Stimulated activated CD4-positive, alpha-beta T cell treated with anti-CD3 and anti-CD28 coated beads, Interleukin-15, amount 100 ng/mL, for 48 hours (primary cell): ENCODE results near the gene CACNA1C.
A peak's percentile ranks its signal among the peaks of the same experiment; 100 is the strongest.

Source experiments
- DNase-seq, 2 donors: peaks; one replicate each; pipeline ENCODE4 v3.0.0-alpha.2; 2020; ENCODE audit warnings: low read depth in 2 of 2

The CACNA1C gene

GRCh38 chr12:2622460-2622859 lies 569.7 kb downstream of the CACNA1C start:
- DNase-seq = no peak

GRCh38 chr12:2623472-2623871 lies 570.7 kb downstream of the CACNA1C start:
- no peak for DNase-seq

DNA sequence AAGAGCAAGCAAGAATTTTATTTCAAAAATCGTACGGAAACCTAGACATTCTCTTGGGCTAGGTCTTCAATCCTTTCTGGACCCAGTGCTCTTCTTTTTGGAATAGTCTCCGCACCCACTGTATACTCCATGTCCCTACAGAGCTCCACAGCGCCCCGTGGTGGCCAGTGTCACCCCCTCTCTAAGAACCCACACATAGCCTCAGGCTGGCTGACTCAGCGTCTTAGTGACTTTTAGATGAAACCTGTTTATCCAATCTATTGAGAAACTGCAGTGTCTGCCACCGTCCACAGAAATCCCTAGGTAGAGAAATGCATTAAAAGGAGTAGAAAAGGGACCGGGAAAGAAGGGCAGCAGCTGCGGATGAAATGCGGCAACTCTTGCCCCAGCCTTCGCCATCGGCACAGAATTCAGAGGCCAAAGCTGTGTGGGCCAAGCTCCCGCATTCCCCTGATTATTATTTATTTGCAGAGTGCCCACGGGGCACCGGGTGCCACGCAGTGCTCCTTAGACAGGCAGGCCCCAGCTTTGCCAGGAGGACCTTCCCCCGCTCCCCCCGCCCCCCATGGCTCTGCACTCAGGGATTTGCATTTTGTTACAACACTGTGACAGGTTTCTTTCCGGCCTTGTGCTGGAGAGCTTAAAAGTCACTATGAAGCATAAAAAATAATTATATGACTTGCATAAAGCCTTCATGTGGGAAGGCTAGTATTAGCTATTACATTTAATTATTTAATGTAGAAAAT lies 571.9 kb downstream of the CACNA1C start:
- DNase-seq = peak in 1 of 2 donors; percentile 21

GRCh38 chr12:2625289-2625612 lies 572.5 kb downstream of the CACNA1C start:
- DNase-seq = no peak

DNA sequence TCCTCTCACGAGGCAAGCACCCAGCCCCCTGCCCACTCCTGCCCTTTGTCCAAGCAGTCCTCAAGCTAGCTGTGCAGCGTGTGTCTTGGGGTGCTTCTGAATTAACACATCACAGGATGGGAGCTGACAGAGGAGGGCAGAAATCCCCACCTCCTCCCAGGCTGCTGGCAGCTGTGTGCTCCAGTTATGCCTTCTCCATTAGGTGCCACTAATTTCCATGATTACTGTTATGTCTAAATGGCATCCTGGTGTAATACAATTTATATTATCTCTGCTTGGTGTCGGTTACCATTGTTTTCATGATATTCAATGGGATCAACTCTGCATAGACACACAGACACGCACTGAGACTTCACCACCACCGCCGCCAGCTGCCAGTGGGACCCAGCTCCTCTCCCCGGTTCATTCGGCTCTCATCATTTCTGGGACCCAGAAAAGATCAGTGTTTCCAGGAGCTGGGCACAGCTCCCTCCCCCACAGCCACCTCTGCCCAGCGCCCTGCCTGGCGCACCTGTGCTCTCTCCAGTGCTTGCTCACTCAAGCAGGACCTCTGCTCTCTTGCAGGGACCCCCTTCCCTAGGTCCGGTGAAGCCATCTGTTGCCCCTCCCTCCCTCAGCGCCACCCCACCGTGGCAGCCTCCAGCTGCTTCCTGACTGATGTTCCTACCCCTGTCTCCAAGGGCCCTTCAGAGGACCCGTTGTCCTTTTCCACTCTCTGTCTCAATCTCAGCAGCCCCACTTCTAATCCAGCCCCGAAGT lies 574.5 kb downstream of the CACNA1C start:
- DNase-seq = no peak

DNA sequence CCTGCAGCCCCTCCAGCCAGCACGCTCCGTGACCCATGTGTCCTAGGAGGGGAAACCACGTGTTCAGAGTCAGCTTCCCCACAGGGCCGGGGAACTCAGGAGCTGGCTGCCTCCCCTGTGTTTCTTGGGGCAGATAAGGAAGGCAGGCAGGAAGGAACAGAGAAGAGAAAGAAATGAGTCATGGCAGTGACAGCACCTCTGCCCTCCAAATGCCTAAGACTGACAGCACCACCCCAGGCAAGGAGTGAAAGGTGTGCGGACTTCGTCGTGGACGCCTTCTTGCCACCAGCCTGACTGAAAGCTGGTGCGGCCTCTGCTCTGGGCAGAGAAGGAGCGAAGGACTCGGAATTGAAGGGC lies 575.0 kb downstream of the CACNA1C start:
- DNase-seq = no peak

- DNase-seq = no peak
These were observed 575.6 kb downstream of the CACNA1C start for GRCh38 chr12:2628401-2628800.

DNA sequence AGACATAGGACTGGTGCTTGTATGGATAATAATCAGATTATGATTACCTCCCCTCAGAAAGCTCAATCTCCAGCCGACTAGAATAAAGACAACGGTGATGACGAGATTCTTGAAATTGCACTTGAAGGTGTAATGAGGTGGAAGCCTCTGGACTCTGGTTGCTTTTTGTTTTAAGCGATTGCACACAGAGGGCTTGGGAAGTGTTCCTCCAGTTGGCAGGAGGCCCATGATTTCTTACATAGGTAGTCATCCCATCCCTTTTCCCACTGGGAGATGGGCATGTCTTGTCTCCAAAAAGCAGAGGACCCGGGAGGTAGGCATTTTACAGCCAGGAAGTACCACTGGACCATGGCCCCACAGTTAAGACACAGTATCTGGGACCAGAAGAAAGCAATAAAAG lies 576.3 kb downstream of the CACNA1C start:
- no peak for DNase-seq

GRCh38 chr12:2631653-2632350 lies 579.0 kb downstream of the CACNA1C start:
- no peak for DNase-seq

DNA sequence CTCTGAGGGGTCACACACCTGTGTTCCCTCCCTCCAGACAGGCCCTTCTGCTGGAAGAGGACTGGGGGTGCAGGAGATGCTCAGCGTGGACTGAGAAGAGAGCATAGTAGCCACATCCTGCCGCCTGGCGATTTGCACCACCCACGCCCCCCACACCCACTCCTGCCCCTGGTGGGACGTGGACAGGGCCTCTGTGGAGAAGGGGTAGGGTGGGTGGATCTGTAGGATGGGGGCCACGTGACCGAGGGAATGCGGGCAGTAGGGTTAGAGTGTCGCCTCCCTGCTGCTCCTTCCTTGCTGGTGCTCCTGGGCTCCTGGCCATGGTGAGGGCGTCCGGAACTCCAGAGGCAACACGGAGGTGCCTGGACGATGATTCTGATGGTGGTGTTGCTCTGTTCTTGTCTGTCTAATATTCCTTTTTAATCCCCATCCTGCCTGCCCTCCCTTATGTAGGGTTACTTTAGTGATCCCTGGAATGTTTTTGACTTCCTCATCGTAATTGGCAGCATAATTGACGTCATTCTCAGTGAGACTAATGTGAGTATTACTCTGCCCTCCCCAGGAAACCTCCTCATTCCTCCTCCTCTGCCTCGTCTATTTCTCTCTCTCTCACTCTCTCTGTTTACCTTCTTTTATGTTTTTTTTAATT lies 580.5 kb downstream of the CACNA1C start:
- DNase-seq = no peak

GRCh38 chr12:2633825-2634200 lies 581.0 kb downstream of the CACNA1C start:
- no peak for DNase-seq

DNA sequence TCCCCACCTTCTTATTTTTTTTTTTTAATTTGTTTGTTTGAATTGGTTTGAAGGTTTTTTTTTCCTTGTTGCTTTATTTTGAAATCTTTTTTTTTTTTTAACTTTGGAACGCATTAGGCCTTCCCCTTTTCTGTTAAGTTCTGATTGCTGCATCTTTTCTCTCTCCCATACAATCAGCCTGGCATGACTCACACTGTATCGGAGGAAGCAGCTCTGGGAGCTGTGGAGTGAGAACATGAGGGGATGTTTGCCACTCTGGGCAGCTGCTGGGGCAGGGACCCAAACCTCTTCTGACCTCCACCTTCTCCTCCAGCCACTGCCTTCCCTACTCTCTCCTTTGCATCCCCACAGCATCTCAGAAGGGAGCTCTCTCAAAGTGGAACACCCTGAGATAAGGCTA lies 581.7 kb downstream of the CACNA1C start:
- no peak for DNase-seq

- no peak for DNase-seq
These were observed 584.1 kb downstream of the CACNA1C start for GRCh38 chr12:2636741-2637340.

- DNase-seq = no peak
These were observed 584.6 kb downstream of the CACNA1C start for GRCh38 chr12:2637371-2637770.

DNA sequence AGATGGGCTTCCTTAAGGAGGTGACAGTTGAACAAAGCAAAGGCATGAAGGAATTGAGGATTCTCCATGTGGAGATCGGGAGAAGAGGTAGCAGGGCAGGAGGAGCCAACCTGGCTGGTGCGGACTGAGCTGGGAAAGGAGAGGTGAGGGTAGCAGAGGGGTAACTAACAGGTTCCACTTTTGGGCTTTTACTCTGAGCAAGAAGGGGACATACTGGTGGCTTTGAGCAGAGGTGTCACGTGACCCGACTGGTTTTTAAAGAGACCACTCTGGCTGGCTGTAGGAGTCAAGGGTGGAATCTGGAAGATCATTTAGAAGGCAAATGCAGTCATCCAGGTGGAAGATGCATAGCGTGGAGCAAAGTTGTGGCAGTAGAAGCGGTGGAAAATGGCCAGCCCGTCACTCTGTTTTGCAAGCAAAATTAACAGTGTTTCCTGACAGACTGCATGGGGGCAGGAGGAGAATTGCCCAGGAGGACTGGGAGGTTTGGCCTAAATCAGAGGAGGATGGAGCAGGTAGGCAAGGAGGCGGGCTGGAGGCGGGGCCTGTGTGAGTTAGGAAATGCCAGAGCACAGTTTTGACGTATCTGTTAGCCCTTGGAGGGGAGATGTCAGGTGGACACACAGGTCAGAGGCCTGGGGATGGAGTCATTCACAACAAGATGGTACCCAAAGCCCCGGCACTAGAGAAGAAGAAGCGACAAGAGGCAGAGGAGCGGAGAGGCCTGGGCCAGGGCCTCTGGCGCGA lies 585.7 kb downstream of the CACNA1C start:
- DNase-seq = no peak

- DNase-seq = no peak
These were observed 586.2 kb downstream of the CACNA1C start for GRCh38 chr12:2639020-2639298.

- DNase-seq = no peak
These were observed 587.5 kb downstream of the CACNA1C start for GRCh38 chr12:2640281-2640680.

GRCh38 chr12:2640709-2641108 lies 587.9 kb downstream of the CACNA1C start:
- peak in 1 of 2 donors; percentile 44 for DNase-seq

GRCh38 chr12:2641207-2641606 lies 588.4 kb downstream of the CACNA1C start:
- DNase-seq = no peak

DNA sequence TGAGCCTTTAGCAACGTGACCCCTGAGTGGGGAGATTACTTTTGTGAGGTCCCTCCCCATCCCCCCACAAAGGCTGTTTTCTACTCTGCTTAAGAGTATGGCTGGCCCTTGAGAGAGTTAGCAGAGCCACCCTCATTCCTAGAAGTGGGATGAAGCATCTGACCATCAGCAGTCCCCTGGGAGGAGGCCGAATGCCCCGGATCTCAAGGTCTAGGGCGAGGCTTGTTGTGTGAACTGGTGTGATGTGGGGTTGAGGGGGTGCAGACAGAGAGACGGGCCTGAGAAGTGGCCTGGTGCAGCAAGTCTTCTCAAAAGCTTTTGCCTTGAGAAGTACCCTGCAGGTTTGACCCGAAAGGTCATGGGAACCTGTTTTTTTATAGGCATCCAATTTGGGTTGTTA lies 589.0 kb downstream of the CACNA1C start:
- DNase-seq = no peak

GRCh38 chr12:2642176-2642892 lies 589.5 kb downstream of the CACNA1C start:
- no peak for DNase-seq
